H9 (cell line): ENCODE data around the gene TOGARAM1. TPM values are rescaled to one million over a fixed set of nuclear protein-coding genes. Genes with fewer than 3 reads are reported as not detected.

Experiments
- DNase-seq: peaks from one replicate; pipeline ENCODE4 v3.0.0-alpha.2; 2017
- H2AFZ ChIP-seq: one replicate; pipeline ENCODE4 v1.6.1; 2013; ENCODE audit warnings: mild to moderate bottlenecking, low read length, control low read depth, moderate library complexity
- H2AK5ac ChIP-seq: 2 replicates; pipeline ENCODE4 v1.6.1; 2013; ENCODE audit warnings: low read length, control low read depth, mixed read lengths; ENCODE audit not compliant: insufficient read length
- H2BK120ac ChIP-seq: one replicate; pipeline ENCODE4 v1.6.1; 2013; ENCODE audit warnings: low read depth, mild to moderate bottlenecking, low read length, control low read depth, inconsistent platforms; ENCODE audit not compliant: poor library complexity, severe bottlenecking
- H2BK12ac ChIP-seq: 2 replicates; pipeline ENCODE4 v1.6.1; 2013; ENCODE audit warnings: low read length, control low read depth, mixed read lengths, low read depth; ENCODE audit not compliant: insufficient read length
- H2BK15ac ChIP-seq: 2 replicates; pipeline ENCODE4 v1.6.1; 2013; ENCODE audit warnings: low read depth, low read length, control low read depth
- H2BK20ac ChIP-seq: one replicate; pipeline ENCODE4 v1.6.1; 2013; ENCODE audit warnings: low read depth, mild to moderate bottlenecking, low read length, control low read depth, inconsistent platforms; ENCODE audit not compliant: poor library complexity, severe bottlenecking
- H2BK5ac ChIP-seq: 2 replicates; pipeline ENCODE4 v1.6.1; 2013; ENCODE audit warnings: low read length, control low read depth, mixed read lengths; ENCODE audit not compliant: insufficient read length
- H3K14ac ChIP-seq: 2 replicates; pipeline ENCODE4 v1.6.1; 2013; ENCODE audit warnings: low read length, control low read depth; ENCODE audit not compliant: insufficient read depth
- H3K18ac ChIP-seq: 2 replicates; pipeline ENCODE4 v1.6.1; 2013; ENCODE audit warnings: low read depth, mild to moderate bottlenecking, mixed read lengths, low read length, control low read depth; ENCODE audit not compliant: insufficient read length
- H3K23ac ChIP-seq: 2 replicates; pipeline ENCODE4 v1.6.1; 2013; ENCODE audit warnings: low read length, control low read depth, mixed read lengths, low read depth; ENCODE audit not compliant: insufficient read length
- H3K23me2 ChIP-seq: 2 replicates; pipeline ENCODE4 v1.6.1; 2013; ENCODE audit warnings: low read depth, mild to moderate bottlenecking, mixed read lengths, low read length, control low read depth; ENCODE audit not compliant: insufficient read length, poor library complexity, severe bottlenecking
- H3K27ac ChIP-seq: 2 replicates; pipeline ENCODE4 v1.5.1; 2013; ENCODE audit warnings: low read length, control low read depth, mixed read lengths, low read depth; ENCODE audit not compliant: insufficient read length
- H3K27me3 ChIP-seq: 2 replicates; pipeline ENCODE4 v1.6.1; 2013; ENCODE audit warnings: low read length, control low read depth, inconsistent platforms; ENCODE audit not compliant: insufficient read depth
- H3K4ac ChIP-seq: 2 replicates; pipeline ENCODE4 v1.6.1; 2013; ENCODE audit warnings: low read depth, mild to moderate bottlenecking, control low read depth, inconsistent platforms, low read length, moderate library complexity
- H3K4me1 ChIP-seq: 2 replicates; pipeline ENCODE4 v1.6.1; 2013; ENCODE audit warnings: low read length, control low read depth, inconsistent platforms; ENCODE audit not compliant: insufficient read depth
- H3K4me2 ChIP-seq: 2 replicates; pipeline ENCODE4 v1.6.1; 2013; ENCODE audit warnings: low read length, control low read depth, mixed read lengths; ENCODE audit not compliant: insufficient read length, insufficient read depth
- H3K56ac ChIP-seq: 2 replicates; pipeline ENCODE4 v1.6.1; 2013; ENCODE audit warnings: low read depth, mild to moderate bottlenecking, mixed read lengths, low read length, control low read depth; ENCODE audit not compliant: insufficient read length
- H3K79me1 ChIP-seq: 2 replicates; pipeline ENCODE4 v1.6.1; 2013; ENCODE audit warnings: low read depth, mild to moderate bottlenecking, moderate library complexity, low read length, control low read depth, inconsistent platforms; ENCODE audit not compliant: insufficient read depth, poor library complexity, severe bottlenecking
- H3K79me2 ChIP-seq: 2 replicates; pipeline ENCODE4 v1.6.1; 2013; ENCODE audit warnings: low read length, control low read depth, inconsistent platforms; ENCODE audit not compliant: insufficient read depth
- H3K9ac ChIP-seq: 2 replicates; pipeline ENCODE4 v1.6.1; 2013; ENCODE audit warnings: low read length, control low read depth, mixed read lengths; ENCODE audit not compliant: insufficient read length; ENCODE audit errors: extremely low read depth
- H3K9me3 ChIP-seq: one replicate; pipeline ENCODE4 v1.6.1; 2013; ENCODE audit warnings: low read depth, low read length, inconsistent platforms; ENCODE audit not compliant: control insufficient read depth
- H3T11ph ChIP-seq: one replicate; pipeline ENCODE4 v1.6.1; 2013; ENCODE audit warnings: mild to moderate bottlenecking, low read length, control low read depth, inconsistent platforms
- H4K20me1 ChIP-seq: one replicate; pipeline ENCODE4 v1.6.1; 2013; ENCODE audit not compliant: control insufficient read depth, insufficient read length, insufficient read depth
- H4K5ac ChIP-seq: 2 replicates; pipeline ENCODE4 v1.6.1; 2013; ENCODE audit warnings: low read depth, mild to moderate bottlenecking, mixed read lengths, low read length, control low read depth; ENCODE audit not compliant: insufficient read length
- H4K8ac ChIP-seq: replicated peaks from 2 replicates; pipeline ENCODE4 v1.6.1; 2013; ENCODE audit warnings: low read length, control low read depth, mixed read lengths, low read depth; ENCODE audit not compliant: insufficient read length
- H4K91ac ChIP-seq: 2 replicates; pipeline ENCODE4 v1.6.1; 2013; ENCODE audit warnings: low read depth, mild to moderate bottlenecking, moderate library complexity, mixed read lengths, low read length, control low read depth; ENCODE audit not compliant: insufficient read length
- H3K27ac Mint-ChIP-seq, 3 experiments: 2 replicates in 2 of 3; 3 replicates in 1 of 3; pipeline ENCODE4 v1.8.0; 2020 to 2021; ENCODE audit warnings: mixed read lengths in 3 of 3, mild to moderate bottlenecking in 1 of 3, moderate library complexity in 1 of 3
- H3K27me3 Mint-ChIP-seq: 2 replicates; pipeline ENCODE4 v1.8.0; 2021; ENCODE audit warnings: low read depth, mild to moderate bottlenecking, moderate library complexity, mixed read lengths
- H3K36me3 Mint-ChIP-seq, 3 experiments: 2 replicates in 2 of 3; 3 replicates in 1 of 3; pipeline ENCODE4 v1.8.0; 2020 to 2021; ENCODE audit warnings: low read depth in 3 of 3, mixed read lengths in 3 of 3; ENCODE audit not compliant: insufficient read depth in 1 of 3
- H3K4me1 Mint-ChIP-seq, 2 experiments: 2 replicates each; pipeline ENCODE4 v1.8.0; 2020; ENCODE audit warnings: mixed read lengths in 2 of 2
- H3K4me3 Mint-ChIP-seq, 2 experiments: 2 replicates in 1 of 2; 3 replicates in 1 of 2; pipeline ENCODE4 v1.8.0; 2020 to 2021; ENCODE audit warnings: mild to moderate bottlenecking in 2 of 2, mixed read lengths in 2 of 2, moderate library complexity in 1 of 2
- H3K9me3 Mint-ChIP-seq, 2 experiments: 2 replicates in 1 of 2; 3 replicates in 1 of 2; pipeline ENCODE4 v1.8.0; 2020; ENCODE audit warnings: mild to moderate bottlenecking in 2 of 2, mixed read lengths in 2 of 2, moderate library complexity in 1 of 2
- CTCF ChIP-seq: fragments of 200-600 bp; sonication (generic); conservative IDR thresholded peaks from 3 replicates; pipeline ENCODE4 v1.8.0; 2021; ENCODE audit warnings: antibody characterized with exemption, mild to moderate bottlenecking
- WGBS: extraction: QIAGEN DNeasy Blood & Tissue Kit; methylation state at CpG from one replicate; pipeline ENCODE4 v1.1.7; 2013; ENCODE audit warnings: missing lambda C conversion rate, low lambda C conversion rate, mixed read lengths; ENCODE audit not compliant: insufficient read length; ENCODE audit errors: extremely low coverage; 5-methylcytosine and 5-hydroxymethylcytosine counted together
- total RNA-seq: library from RNA; stranded (reverse); gene quantifications from 2 replicates; pipeline ENCODE4 v1.2.1, GENCODE V29; 2021

TOGARAM1 gene
- total RNA-seq, 1 experiment from 2014 or later = 11.4 TPM

DNA sequence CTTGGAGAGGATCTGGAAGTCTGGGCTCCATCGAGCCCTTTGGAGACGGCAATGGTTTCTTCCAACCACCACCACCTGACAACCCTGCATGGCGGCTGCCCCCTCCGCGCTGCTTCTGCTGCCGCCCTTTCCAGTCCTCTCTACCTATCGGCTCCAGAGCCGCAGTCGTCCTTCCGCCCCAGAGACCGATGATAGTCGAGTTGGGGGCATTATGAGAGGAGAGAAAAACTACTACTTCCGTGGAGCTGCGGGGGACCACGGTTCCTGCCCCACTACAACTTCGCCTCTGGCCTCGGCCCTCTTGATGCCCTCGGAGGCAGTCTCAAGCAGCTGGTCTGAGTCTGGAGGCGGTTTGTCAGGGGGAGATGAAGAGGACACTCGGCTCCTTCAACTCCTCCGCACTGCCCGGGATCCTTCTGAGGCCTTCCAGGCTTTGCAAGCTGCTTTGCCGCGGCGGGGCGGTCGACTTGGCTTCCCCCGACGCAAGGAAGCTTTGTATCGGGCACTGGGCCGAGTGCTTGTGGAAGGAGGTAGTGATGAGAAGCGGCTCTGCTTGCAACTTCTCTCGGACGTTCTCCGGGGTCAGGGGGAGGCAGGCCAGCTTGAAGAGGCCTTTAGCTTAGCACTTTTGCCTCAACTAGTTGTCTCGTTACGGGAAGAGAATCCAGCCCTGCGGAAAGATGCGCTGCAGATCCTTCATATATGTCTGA is 499 bp downstream of the TOGARAM1 start:
- no peak overlapping the region for H3K4ac ChIP-seq

More for the DNA sequence above, 499 bp downstream of the TOGARAM1 start:
- no peak overlapping the region for H2BK120ac ChIP-seq
- no peaks in the 10 kb centered on the region for H3K27me3 ChIP-seq
- no peak overlapping the region for H4K91ac ChIP-seq
- H3K79me1 ChIP-seq = no peaks in the 10 kb centered on the region
- Mint-ChIP-seq H3K4me1 (peaks cover 44 to 45% of the 10 kb centered on the region in 2 experiments), H3K27ac (no peak overlapping the region; a peak in 1 of 7 replicates), H3K4me3 (no peak overlapping the region), H3K27me3 (no peaks in the 10 kb centered on the region), H3K36me3 (peaks cover 5 to 9% (median 7%) of the 10 kb centered on the region in 3 experiments; a peak in 4 of 7 replicates), H3K9me3 (no peaks in the 10 kb centered on the region)
- peaks cover 10% of the 10 kb centered on the region for H3K4me1 ChIP-seq
- no peak for TF ChIP-seq CTCF
- no peak overlapping the region for H2AFZ ChIP-seq
- H4K20me1 ChIP-seq = no peaks in the 10 kb centered on the region
- no peak overlapping the region for H2BK5ac ChIP-seq
- no peak overlapping the region for H3T11ph ChIP-seq
- no peak overlapping the region for H2BK12ac ChIP-seq
- peak overlapping the region; percentile 66 for H3K9ac ChIP-seq
- no peak for DNase-seq
- no peaks in the 10 kb centered on the region for H3K9me3 ChIP-seq
- no peak overlapping the region for H2BK20ac ChIP-seq
- H3K56ac ChIP-seq = no peak overlapping the region
- H2AK5ac ChIP-seq = no peak overlapping the region
- H3K18ac ChIP-seq = peak overlapping the region; percentile 46
- no CpG with 5 or more reads among the region's 39 CpGs for WGBS
- H3K23me2 ChIP-seq = peaks cover 24% of the 10 kb centered on the region
- no peak overlapping the region for H3K23ac ChIP-seq
- H2BK15ac ChIP-seq = no peak overlapping the region
- peak overlapping the region; percentile 74 for H3K14ac ChIP-seq
- no peak overlapping the region for H4K5ac ChIP-seq
- H3K27ac ChIP-seq = peak overlapping the region; percentile 29
- no peak overlapping the region for H4K8ac ChIP-seq
- peaks cover 16% of the 10 kb centered on the region; the same call in 1 of the 2 replicates for H3K79me2 ChIP-seq
- H3K4me2 ChIP-seq = peak overlapping the region; percentile 99
